Lower leg skin (tissue), 3 donors: ENCODE measurements around the gene DAB1.

Experiments used
- CTCF ChIP-seq, 3 donors: fragments of 450-650 bp; IDR thresholded peaks; one replicate each; pipeline ENCODE4 v1.5.1; 2016; ENCODE audit warnings: antibody characterized with exemption in 3 of 3, mild to moderate bottlenecking in 3 of 3, moderate library complexity in 2 of 3
- POLR2A ChIP-seq, 2 donors: fragments of 450-650 bp; IDR thresholded peaks; one replicate each; pipeline ENCODE4 v1.6.1; 2016 to 2017; ENCODE audit warnings: antibody characterized with exemption in 2 of 2, mild to moderate bottlenecking in 1 of 2, moderate library complexity in 1 of 2

DNA sequence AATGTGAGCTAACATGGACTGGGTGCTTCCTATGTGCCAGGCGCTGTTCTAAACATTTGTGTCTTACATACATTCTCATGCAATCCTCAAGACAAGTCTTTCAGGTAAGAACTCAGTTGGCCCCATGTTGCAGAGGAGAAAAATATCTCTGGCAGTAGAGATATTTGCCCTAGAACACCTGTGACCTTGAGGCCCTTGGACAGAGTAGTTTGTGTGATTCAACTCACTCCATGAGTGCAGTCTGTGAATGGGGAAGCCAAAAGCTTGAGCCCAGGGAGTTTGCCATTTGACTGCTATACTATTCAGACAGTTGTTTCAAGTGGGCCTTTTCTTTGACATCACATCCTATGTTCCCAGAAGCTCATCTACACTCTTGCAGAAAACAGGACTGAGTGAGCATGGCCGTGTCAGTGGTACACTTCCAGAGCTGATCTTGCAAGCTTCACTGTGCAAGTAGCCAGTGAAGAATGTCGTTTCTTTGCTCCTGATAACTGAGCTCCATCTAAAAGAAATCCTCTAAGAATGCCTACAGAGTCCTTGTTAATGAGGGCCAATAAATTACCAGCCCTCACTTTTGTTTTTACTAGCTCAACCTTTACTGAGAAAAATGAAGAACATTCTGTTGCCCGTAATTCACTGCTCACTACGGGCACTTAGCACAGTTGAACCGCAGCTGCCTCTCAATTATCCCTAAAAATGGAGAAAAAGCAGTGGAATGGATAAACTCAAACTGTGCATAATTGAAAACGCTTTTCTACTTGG, 359.3 kb downstream of the DAB1 start:
- TF ChIP-seq CTCF (IDR thresholded peaks at IDR 0.05) (no peak), POLR2A (IDR thresholded peaks at IDR 0.05) (no peak)
